ELR (cell line): ENCODE measurements around the gene OVCH2.
"Not testable (repeated sequence)": the region's sequence is repeated elsewhere in the genome, so short reads cannot be mapped to it uniquely, and the experiment has no call there.

Experiments
- DNase-seq: peaks from one replicate; pipeline ENCODE4 v3.0.0-alpha.2; 2015; ENCODE audit warnings: low read depth

OVCH2 gene

DNA sequence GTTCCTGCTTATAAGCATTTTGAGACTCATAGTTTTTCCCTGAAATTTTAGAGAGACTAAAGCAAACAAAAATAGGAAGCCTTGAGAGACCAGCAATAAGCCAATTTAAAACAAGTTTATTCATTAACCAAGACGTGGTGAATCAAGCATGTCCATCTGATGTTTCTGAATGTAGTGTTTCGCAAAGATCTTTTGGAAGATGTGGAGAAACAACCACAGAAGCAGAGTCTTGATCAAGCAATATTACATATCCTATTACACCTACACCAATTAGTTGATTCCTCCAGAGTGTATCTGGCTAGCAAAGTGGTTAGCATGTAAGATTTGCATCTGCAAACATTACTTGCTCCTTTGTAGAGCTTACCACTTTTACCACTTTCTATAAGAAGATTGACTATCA is at the start of gene OVCH2:
Gene OVCH2 (minus strand): TSS at position 101 of the 400 bp plus-strand sequence. CDS start 83 bp downstream, at position 18.
- no peak for DNase-seq

DNA sequence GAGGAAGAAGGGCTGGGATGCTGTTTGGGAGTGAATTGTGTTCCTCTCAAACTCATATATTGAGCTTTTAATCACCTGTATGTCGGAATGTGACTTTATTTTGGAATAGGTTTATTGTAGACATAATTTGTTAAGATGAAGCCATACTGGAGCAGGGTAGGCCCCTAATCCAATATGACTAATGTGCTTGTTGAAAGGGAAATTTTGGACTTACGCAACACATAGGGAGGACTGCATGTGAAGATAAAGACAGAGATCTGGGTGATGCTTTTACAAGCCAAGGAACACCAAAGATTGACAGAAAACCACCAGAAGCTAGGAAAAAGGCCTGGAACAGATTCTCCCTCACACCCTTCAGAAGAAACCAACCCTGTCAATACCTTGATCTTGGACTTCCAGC is 43.2 kb upstream of the OVCH2 start:
- peak; percentile 20 for DNase-seq

- DNase-seq: not testable (repeated sequence)
Observed at GRCh38 chr11:7734767-7735166, 28.5 kb upstream of the OVCH2 start.

GRCh38 chr11:7714786-7715185 is 8.5 kb upstream of the OVCH2 start:
- DNase-seq: no peak

GRCh38 chr11:7703740-7704139 is 2.5 kb downstream of the OVCH2 start:
- DNase-seq: no peak

DNA sequence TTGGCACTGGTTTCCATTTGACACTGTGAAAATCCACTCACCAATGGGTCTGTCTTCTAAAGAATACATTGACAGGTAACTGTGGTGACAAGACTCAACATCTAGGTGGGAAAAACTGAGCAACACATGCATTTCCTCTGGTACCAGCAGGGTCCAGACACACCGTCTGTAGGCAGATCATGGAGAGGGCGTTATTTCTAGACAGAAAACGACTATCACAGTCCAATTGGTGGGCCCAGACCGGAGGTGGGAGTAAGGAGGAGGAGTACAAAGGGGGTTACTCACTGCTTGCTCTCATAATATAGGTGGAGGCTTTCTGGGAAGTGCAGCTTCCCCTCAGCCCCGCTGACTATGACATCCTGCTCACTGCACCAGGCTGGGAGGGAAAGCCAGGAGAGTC is 9.9 kb downstream of the OVCH2 start:
- DNase-seq: no peak

- DNase-seq: no peak
Observed at GRCh38 chr11:7694235-7694634, 12.0 kb downstream of the OVCH2 start.

DNA sequence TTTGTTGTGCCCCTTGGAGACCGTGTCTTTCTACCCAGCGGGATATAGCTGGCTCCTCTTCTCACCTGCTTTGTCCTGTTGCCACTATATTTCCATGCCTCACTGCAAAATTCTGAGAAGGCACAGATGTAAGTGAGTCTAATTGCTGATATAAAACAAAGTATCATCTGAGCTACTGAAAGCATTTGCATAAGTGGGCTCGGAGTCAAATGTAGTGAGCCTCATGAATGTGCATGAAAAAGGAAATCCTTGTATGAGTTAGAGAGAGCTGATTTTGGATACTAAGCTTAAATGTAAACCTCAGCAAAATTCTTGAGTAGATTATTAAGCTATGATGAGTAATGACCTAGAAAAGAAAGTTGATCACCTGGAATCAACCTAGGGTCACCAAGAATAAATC is 13.9 kb downstream of the OVCH2 start:
- no peak for DNase-seq

GRCh38 chr11:7691759-7692350 is 14.4 kb downstream of the OVCH2 start:
- no peak for DNase-seq

DNA sequence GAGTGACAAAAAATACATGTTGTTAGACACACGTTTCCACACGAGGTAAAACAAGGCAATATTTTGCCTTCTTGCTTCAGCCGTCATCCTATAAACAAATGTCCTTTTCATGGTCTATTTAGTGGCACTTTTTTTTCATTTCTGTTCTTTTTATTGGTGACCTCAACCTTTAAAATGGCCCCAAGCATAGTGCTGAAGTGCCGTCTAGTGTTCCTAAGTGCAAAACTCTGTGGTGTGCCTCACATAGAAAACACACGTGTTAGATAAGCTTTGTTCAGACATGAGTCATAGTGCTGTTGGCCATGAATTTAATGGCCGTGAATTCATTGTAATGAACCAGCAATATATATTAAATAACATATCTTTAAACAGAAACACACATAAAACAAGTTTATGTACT is 15.6 kb downstream of the OVCH2 start:
- peak; percentile 20 for DNase-seq

GRCh38 chr11:7689239-7689638 is 17.0 kb downstream of the OVCH2 start:
- DNase-seq: no peak

- DNase-seq: peak; percentile 56
Observed at GRCh38 chr11:7688238-7688826, 17.9 kb downstream of the OVCH2 start.

- no peak for DNase-seq
Observed at GRCh38 chr11:7687386-7687785, 18.9 kb downstream of the OVCH2 start.

GRCh38 chr11:7686761-7687160 is 19.5 kb downstream of the OVCH2 start:
- DNase-seq: no peak

DNA sequence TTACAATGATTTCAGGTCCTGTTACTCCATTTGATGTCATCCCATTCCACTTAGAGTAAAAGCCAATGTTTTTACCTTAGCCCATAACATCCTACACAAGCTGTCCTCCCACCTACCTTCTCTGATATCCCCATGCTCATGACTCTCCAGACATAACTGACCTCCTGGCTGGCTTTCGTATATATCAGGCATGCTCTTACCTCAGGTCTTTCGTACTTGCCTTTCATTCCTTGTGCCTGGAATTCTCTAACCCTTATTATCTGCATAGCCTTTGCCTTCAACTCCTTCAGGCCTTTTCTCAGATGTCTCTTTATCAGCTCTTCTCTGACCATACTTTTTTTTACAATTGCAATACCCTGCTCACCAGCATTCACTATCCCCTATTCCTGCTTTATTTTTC is 22.7 kb downstream of the OVCH2 start:
- DNase-seq: no peak

DNA sequence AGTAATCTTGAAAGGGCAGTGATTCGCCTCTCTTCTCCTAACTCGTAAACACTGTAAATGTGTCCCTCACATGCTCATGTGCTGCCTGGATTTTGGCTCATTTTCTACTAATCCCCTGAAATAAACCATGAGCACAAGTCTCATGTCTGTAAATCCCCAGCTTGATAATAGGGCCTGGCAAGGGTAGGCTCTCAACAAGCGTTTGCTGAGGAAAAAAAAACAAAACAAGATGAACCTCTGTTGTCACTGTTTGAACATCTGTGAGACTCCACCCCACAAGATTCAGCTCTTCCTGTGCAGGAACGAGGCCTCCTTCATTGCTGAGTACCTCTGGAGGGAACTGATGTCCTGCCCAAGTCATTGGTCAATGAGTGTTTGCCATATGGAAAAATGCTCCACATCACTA is 28.5 kb downstream of the OVCH2 start:
- DNase-seq: peak; percentile 78

GRCh38 chr11:7677071-7677470 is 29.2 kb downstream of the OVCH2 start:
- peak; percentile 93 for DNase-seq

- no peak for DNase-seq
Observed at GRCh38 chr11:7675631-7676030, 30.6 kb downstream of the OVCH2 start.

DNA sequence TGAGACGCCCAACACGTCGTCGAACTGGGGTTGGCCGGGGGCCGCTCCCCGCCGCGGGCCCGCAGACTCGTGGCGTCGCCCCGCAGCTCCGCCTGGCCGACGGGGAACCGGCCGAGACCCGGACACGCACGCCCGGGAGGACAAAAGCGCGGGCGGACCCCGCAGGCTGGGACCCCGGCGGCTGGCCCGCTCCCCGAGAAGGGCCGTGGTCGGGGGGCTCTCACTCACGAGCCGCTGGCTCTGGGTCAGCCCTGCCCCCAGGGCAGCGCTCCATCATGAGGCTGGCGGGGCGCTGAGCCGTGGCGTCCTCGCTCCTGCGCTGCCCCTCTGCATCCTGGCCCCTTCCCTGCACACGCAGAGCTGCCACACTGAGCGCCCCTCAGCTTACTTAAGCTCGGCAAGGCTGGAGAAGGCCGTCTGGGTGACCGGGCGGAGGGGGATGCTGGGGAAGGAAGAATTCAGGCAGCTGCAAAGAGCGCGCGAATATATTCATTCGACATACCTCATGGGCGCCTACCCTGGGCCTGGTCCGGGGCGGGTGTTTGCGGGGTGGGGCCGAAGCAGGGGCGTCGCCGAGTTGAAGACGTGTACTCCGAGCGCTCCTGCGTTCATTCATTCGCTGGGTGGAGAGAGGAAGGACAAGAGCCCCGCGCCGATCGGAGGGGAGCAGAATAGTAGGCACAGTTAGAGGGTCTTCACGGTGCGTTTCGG is 32.4 kb downstream of the OVCH2 start:
- DNase-seq: peak; percentile 74

DNA sequence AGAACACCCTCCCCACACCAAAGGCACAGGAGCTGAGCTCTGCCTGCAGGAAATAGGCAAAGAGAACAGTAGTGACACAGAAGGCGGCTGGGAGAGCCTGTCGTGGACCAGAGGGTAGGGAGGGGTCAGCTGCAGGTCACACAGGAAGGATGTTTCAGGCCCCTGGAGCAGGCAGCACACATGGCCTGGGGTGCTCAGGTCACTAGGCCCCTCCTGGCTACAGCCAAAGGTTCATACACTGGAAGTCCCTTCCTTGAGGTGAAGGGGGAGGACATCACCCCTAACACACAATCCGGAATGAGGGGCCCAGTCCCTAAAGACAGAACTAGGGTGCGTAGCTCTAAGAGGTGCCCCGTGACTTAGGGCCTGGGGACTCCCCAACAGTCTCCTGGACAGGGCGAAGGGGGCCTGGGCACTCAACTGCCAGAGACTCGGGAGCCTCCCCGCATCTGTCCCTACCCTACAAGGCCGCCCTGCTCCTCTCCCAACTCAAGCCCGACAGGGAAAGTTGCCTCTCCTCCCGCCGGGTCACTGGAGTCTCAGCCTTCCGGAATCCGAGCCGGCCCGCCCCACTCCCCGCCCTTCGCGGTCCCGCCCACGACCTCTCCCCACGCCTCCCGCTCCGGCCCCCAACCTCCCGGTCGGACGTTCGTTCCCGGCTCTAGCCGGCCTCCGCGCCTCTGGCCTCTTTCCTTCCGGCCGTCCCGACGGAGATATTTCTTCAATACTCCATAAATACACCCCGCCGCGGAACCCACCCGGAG is 33.1 kb downstream of the OVCH2 start, which contains the start of gene CYB5R2:
Gene CYB5R2 (minus strand): TSS at position 541 of the 764 bp plus-strand sequence. CDS start 675 bp downstream, outside the sequence.
- peak; percentile 79 for DNase-seq

DNA sequence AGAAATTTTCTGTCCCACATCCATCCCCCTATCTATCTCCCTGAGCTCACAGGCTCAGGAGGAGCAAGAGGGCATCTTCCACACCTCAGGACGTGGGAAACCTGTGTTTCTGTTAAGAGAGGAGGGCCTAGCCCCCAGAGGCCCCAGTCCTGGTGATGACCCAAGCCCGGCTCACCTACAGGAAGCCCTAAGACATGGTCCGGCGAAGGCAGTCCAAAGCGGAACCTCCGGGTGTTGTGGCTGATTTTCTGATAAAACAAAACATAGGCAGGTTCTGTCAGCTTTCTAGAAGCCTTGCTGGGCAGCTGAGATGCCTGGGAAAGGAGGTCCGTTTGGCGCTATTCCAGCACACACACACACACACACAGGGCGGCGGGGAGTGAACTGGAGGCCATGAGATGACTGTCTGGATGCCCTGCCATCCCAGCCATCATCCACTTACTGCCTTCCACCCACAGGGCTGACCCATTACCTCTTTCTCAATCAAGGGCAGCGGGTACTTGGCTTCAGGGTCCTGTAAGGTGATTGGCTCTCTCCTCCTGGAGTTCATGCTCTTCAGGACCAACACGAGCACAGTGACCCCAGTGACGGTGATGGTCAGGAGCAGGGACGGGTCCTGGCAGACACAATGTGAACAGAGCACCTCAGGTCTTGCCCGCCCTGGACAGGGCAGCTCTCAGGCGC is 33.9 kb downstream of the OVCH2 start:
- no peak for DNase-seq
